Subcutaneous abdominal adipose tissue (tissue), 5 donors: ENCODE data around the gene RAB8A.
"Not testable (repeated sequence)": the region's sequence is repeated elsewhere in the genome, so short reads cannot be mapped to it uniquely, and the experiment has no call there.

Source experiments
- H3K27ac ChIP-seq: one replicate; pipeline ENCODE4 v1.7.0; 2013; ENCODE audit warnings: low read depth, mild to moderate bottlenecking, inconsistent platforms, low read length, moderate library complexity
- H3K27me3 ChIP-seq, 5 donors: one replicate each; pipeline ENCODE4 v1.7.0; 2013; ENCODE audit warnings: low read length in 5 of 5, inconsistent platforms in 1 of 5; ENCODE audit not compliant: control insufficient read depth in 5 of 5, insufficient read depth in 4 of 5
- H3K36me3 ChIP-seq, 5 donors: one replicate each; pipeline ENCODE4 v1.7.0; 2013; ENCODE audit warnings: low read length in 5 of 5; ENCODE audit not compliant: control insufficient read depth in 5 of 5, insufficient read depth in 5 of 5
- H3K4me1 ChIP-seq, 5 donors: one replicate each; pipeline ENCODE4 v1.7.0; 2013; ENCODE audit warnings: low read length in 5 of 5, mild to moderate bottlenecking in 3 of 5, moderate library complexity in 1 of 5; ENCODE audit not compliant: control insufficient read depth in 5 of 5, insufficient read depth in 5 of 5
- H3K4me3 ChIP-seq, 5 donors: one replicate each; pipeline ENCODE4 v1.7.0; 2013; ENCODE audit warnings: low read length in 5 of 5, low read depth in 1 of 5
- H3K9ac ChIP-seq, 5 donors: one replicate each; pipeline ENCODE4 v1.7.0; 2013; ENCODE audit warnings: low read length in 5 of 5, mild to moderate bottlenecking in 4 of 5, moderate library complexity in 3 of 5
- H3K9me3 ChIP-seq, 5 donors: one replicate each; pipeline ENCODE4 v1.7.0; 2013; ENCODE audit warnings: low read length in 5 of 5; ENCODE audit not compliant: control insufficient read depth in 5 of 5
- donor health status: healthy.
- donor health status: healthy.
- donor health status: healthy.
- donor health status: healthy.
- donor health status: healthy.

The RAB8A gene

DNA sequence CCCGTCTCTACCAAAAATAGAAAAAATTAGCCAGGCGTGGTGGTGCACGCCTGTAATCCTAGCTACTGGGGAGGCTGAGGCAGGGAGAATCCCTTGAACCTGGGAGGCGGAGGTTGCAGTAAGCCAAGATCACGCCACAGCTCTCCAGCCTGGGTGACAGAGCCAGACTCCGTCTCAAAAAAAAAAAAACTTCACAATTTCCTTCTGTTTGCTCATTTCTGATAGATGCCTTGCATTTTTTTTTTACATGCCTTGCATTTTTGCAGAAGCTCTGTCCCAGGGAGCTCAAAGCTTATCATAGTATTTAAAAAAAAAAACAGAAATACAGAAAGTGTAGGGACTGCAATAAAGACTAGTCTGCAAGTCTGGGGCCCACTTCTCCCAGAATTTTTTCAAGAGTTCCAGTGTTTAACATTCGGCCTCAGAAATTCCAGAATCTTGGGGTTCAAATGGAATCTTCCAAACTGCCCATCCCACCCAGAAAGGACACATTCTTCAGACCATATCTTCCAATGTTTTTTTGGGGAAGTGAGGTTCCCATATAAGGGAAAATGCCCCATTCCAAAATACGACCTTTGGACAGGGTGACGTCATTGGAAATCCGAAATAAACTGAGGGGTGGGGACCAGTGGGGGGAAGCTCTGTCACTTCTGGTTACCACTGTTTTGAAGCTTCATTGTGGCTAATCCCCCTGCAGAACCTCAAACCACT is 17.2 kb upstream of the RAB8A start:
- peaks cover 0 to 2% (median 0%) of the 10 kb centered on the region in 5 donors for H3K4me1 ChIP-seq
- H3K27me3 ChIP-seq: no peaks in the 10 kb centered on the region
- no peak overlapping the region for H3K4me3 ChIP-seq
- H3K36me3 ChIP-seq: peaks cover 15 to 93% (median 74%) of the 10 kb centered on the region in 5 donors
- no peaks in the 10 kb centered on the region for H3K9me3 ChIP-seq
- no peak overlapping the region for H3K27ac ChIP-seq
- no peak overlapping the region for H3K9ac ChIP-seq

DNA sequence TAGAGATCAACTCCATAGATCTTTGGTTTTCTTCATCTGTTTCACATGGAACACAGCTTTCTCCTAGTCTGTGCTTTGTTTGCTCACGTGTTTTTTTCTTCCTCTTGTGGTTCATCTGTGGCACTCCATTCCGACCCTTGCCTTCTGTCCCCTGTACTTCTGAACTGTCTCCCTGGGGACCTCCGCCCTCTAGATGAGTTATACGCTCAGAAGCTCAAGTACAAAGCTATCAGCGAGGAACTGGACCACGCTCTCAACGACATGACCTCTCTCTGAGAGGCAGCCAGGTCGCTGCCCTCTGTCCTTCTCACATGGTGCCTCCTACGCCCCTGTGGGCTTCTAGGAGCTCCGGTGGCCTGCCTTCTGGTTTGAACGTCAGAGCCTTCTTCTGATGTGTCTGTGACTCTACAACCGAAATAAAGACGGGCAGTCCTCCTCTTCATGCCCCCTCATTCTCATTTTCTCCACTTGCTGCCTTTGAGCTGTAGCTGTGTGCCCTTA is 16.6 kb upstream of the RAB8A start:
- peaks cover 0 to 2% (median 0%) of the 10 kb centered on the region in 5 donors for H3K4me1 ChIP-seq
- no peak overlapping the region for H3K27ac ChIP-seq
- H3K36me3 ChIP-seq: peaks cover 19 to 93% (median 74%) of the 10 kb centered on the region in 5 donors
- no peak overlapping the region for H3K4me3 ChIP-seq
- H3K9me3 ChIP-seq: no peaks in the 10 kb centered on the region
- no peak overlapping the region for H3K9ac ChIP-seq
- H3K27me3 ChIP-seq: no peaks in the 10 kb centered on the region

GRCh38 chr19:16096280-16096855 is 15.3 kb upstream of the RAB8A start:
- Histone ChIP-seq H3K4me3 (no peak overlapping the region), H3K27ac (no peak overlapping the region), H3K4me1 (peaks cover 0 to 2% (median 0%) of the 10 kb centered on the region in 5 donors), H3K27me3 (no peaks in the 10 kb centered on the region), H3K9me3 (no peaks in the 10 kb centered on the region), H3K36me3 (peaks cover 19 to 93% (median 70%) of the 10 kb centered on the region in 5 donors), H3K9ac (no peak overlapping the region)

DNA sequence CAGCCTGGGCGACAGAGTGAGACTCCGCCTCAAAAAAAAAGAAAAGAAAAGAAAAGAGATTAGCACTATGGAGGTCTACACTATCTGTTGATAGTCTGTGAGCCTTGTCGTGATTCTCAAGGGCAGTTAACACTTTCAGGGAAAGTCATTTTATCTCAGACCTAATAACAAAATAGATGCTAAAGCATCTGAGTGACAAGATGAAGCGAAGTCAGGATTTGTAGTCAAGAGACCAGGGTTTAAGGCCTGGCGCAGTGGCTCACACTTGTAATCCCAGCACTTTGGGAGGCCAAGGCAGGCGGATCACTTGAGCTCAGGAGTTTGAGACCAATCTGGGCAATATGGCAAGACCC is 13.3 kb upstream of the RAB8A start:
- Histone ChIP-seq H3K4me3 (no peak overlapping the region), H3K4me1 (peaks cover 0 to 2% (median 0%) of the 10 kb centered on the region in 5 donors), H3K27me3 (no peaks in the 10 kb centered on the region), H3K36me3 (peaks cover 25 to 91% (median 66%) of the 10 kb centered on the region in 5 donors), H3K9me3 (no peaks in the 10 kb centered on the region), H3K9ac (no peak overlapping the region), H3K27ac (no peak overlapping the region)

DNA sequence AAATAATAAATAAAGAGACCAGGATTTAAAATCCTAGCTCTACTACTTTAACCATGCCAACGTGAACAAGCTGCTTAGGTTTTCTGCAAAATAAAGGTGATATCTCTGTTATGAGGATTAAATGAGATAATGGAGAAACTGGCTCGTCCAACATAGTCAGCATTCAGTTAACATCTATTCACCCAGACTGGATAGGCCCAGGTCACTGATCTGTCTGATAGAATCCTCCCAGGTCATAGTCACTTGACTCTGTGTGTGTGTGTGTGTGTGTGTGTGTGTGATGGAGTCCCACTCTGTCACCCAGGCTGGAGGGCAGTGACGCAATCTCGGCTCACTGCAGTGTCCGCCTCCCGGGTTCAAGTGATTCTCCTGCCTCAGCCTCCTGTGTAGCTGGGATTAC is 12.9 kb upstream of the RAB8A start:
- Histone ChIP-seq H3K4me1 (peaks cover 0 to 2% (median 0%) of the 10 kb centered on the region in 5 donors), H3K27ac (no peak overlapping the region), H3K36me3 (peaks cover 25 to 91% (median 66%) of the 10 kb centered on the region in 5 donors)

GRCh38 chr19:16099314-16099965 is 12.2 kb upstream of the RAB8A start:
- H3K27me3 ChIP-seq, H3K9me3 ChIP-seq, H3K27ac ChIP-seq, H3K4me3 ChIP-seq, H3K4me1 ChIP-seq, H3K9ac ChIP-seq: not testable (repeated sequence)
- H3K36me3 ChIP-seq: peaks cover 24 to 86% (median 64%) of the 10 kb centered on the region in 5 donors

More for the DNA sequence above, 12.9 kb upstream of the RAB8A start:
- H3K9me3 ChIP-seq: no peaks in the 10 kb centered on the region
- H3K27me3 ChIP-seq: no peaks in the 10 kb centered on the region
- no peak overlapping the region for H3K4me3 ChIP-seq
- H3K9ac ChIP-seq: no peak overlapping the region

DNA sequence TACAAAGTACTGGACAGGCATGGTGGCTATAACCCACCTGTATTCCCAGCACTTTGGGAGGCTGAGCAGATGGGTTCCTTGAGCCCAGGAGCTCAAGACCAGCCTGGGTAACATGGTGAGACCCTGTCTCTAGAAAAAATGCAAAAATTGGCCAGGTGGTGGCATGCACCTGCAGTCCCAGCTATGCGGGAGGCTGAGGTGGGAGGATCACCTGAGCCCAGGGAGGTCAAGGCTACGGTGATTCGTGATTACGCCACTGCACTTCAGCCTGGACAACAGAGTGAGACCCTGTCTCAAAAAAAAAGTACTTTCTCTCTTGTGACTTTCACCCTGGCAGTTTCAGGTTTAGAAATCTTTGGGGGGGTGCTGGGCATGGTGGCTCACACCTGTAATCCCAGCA is 11.2 kb upstream of the RAB8A start:
- H3K36me3 ChIP-seq: peaks cover 16 to 75% (median 56%) of the 10 kb centered on the region in 5 donors
- no peaks in the 10 kb centered on the region for H3K9me3 ChIP-seq
- H3K4me1 ChIP-seq: no peaks in the 10 kb centered on the region
- H3K9ac ChIP-seq: no peak overlapping the region
- no peak overlapping the region for H3K4me3 ChIP-seq
- no peak overlapping the region for H3K27ac ChIP-seq
- H3K27me3 ChIP-seq: no peaks in the 10 kb centered on the region

- Histone ChIP-seq H3K36me3 (peaks cover 13 to 39% (median 30%) of the 10 kb centered on the region in 5 donors), H3K4me3 (no peak overlapping the region), H3K9ac (no peak overlapping the region), H3K27ac (no peak overlapping the region), H3K4me1 (no peaks in the 10 kb centered on the region), H3K9me3 (no peaks in the 10 kb centered on the region), H3K27me3 (no peaks in the 10 kb centered on the region)
These were observed 7.0 kb upstream of the RAB8A start for GRCh38 chr19:16104722-16105121.

DNA sequence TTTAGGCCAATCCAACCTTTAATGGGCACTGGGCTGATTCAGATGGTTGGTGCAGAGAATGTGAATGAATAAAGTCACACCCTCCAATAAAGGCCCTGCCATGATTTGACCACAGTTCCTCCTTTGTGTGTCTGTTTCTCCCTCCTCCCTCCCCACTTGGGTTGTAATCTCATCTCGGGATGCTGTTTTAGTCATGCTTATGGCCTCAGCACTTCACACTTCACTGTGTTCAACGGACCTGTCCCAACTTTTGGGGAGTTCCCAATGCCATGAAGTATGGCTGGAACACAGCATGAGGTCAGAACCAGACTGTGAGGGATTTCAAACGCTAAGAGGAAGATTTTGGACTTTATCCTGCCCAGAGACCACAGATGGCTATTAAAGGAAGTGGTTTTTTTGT is 5.6 kb upstream of the RAB8A start:
- H3K27ac ChIP-seq: no peak overlapping the region
- H3K9ac ChIP-seq: peak overlapping the region in 1 of 5 donors; percentile 2
- no peak overlapping the region for H3K4me3 ChIP-seq
- H3K9me3 ChIP-seq: no peaks in the 10 kb centered on the region
- no peaks in the 10 kb centered on the region for H3K27me3 ChIP-seq
- H3K4me1 ChIP-seq: peaks cover 0 to 7% (median 4%) of the 10 kb centered on the region in 5 donors
- peaks cover 7 to 26% (median 20%) of the 10 kb centered on the region in 5 donors for H3K36me3 ChIP-seq
